T47D (cell line): ENCODE data around the gene DNAH6.
"Not testable (repeated sequence)": the region's sequence is repeated elsewhere in the genome, so short reads cannot be mapped to it uniquely, and the experiment has no call there.

Experiments
- DNase-seq, 2 experiments: peaks; one replicate each; pipeline versions ENCODE4 v3.0.0 to v3.0.0-alpha.2; 2011 to 2012; ENCODE audit warnings: low read depth in 1 of 2, low spot score in 1 of 2
- JUND ChIP-seq: IDR thresholded peaks from 2 replicates; pipeline ENCODE4 v1.6.1; 2012; ENCODE audit warnings: low read depth
- in situ Hi-C: cut with HindIII; loops from 2 replicates; pipeline ENCODE4 v1.10.0; 2016; ENCODE audit warnings: low sequenced_read_pairs, low pct_unique_long_range_greater_than_20kb

Gene DNAH6

GRCh38 chr2:84491256-84491655, 25.0 kb upstream of the DNAH6 start:
- in situ Hi-C loops, result no loop called here
- no peak for DNase-seq
- TF ChIP-seq JUND, result no peak

DNA sequence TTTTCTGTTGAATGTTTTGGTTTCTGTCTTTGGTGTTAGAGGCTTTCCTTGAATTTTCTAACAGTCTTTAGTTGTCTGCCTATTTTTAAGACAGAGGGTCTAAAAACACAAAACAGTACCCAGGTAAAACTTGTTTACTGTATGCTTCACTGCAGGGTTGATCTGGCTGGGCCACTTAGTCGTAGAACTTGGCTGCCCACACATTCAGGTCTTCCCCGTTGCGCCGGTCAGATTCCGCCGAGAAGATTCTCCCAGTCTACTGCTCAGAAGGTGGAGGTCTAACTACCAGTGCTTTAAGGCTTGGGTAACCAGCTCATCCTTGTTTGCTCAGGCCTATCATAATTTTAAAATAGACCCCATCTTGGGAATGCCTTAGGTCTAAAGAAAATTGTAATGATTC, 24.6 kb upstream of the DNAH6 start:
- DNase-seq, result no peak
- in situ Hi-C loops, result no loop called here
- no peak for TF ChIP-seq JUND

- in situ Hi-C loops, result no loop called here
- TF ChIP-seq JUND, result no peak
- no peak for DNase-seq
Observed at GRCh38 chr2:84492571-84492970, 23.7 kb upstream of the DNAH6 start.

DNA sequence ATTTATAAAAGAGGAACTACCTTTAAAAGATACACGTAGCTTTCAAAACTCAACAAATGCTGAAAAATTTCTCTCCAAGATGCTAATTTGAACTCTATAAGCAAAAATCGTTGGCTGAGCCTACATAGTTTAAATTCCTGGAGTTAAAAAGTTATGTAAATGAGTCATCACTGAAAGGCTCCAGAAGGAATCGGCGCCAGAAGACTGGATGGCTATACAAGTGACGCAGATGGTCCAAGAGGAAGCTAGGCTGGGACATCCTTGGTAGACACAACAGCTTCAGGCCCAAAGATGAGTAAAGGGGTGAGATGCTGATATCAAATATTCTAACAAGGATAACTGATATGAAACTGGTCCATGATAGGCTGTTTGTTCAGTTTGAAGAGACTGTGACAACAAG, 22.8 kb upstream of the DNAH6 start:
- no peak for TF ChIP-seq JUND
- no peak for DNase-seq
- in situ Hi-C loops, result no loop called here

DNA sequence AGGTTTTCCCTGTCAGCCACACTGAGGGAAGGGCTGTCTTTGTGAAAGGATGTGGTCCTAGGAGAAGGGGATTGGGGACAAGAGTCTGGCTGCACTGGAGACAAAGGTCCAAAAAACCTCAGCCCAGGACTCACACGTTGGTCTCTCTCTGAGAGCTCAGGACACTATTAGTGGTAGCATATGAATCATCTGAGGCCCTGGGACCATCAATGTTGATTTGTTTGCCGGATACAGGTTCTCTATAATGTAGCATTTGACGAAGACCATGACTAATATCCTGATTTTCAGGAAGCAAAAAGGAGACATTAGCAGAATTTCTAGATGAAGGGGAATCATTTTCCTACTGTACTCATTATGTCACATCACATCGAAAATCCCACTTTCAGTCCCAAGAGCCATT, 22.2 kb upstream of the DNAH6 start:
- in situ Hi-C loops, result no loop called here
- no peak for DNase-seq

GRCh38 chr2:84495539-84496146, 20.7 kb upstream of the DNAH6 start:
- no peak for TF ChIP-seq JUND
- DNase-seq, result peak in 1 of 2 experiments; percentile 68
- in situ Hi-C loops, result no loop called here

More for the DNA sequence above, 22.2 kb upstream of the DNAH6 start:
- no peak for TF ChIP-seq JUND

- no peak for TF ChIP-seq JUND
- in situ Hi-C loops, result no loop called here
Observed at GRCh38 chr2:84496386-84496785, 19.9 kb upstream of the DNAH6 start.

GRCh38 chr2:84497285-84497684, 19.0 kb upstream of the DNAH6 start:
- no peak for DNase-seq
- in situ Hi-C loops, result no loop called here
- TF ChIP-seq JUND, result no peak

More at GRCh38 chr2:84496386-84496785, 19.9 kb upstream of the DNAH6 start:
- no peak for DNase-seq

- in situ Hi-C loops, result no loop called here
- TF ChIP-seq JUND, result no peak
- no peak for DNase-seq
Observed at GRCh38 chr2:84498150-84498799, 18.0 kb upstream of the DNAH6 start.

DNA sequence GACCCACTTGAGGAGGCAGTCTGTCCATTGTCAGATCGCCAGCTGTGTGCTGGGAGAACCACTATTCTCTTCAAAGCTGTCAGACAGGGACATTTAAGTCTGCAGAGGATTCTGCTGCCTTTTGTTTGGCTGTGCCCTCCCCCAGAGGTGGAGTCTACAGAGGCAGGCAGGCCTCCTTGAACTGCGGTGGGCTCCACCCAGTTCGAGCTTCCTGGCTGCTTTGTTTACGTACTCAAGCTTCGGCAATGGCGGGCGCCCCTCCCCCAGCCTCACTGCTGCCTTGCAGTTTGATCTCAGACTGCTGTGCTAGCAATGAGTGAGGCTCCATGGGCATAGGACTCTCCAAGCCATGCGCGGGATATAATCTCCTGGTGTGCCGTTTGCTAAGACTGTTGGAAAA, 5.3 kb upstream of the DNAH6 start:
- peak in 1 of 2 experiments; percentile 13 for DNase-seq
- in situ Hi-C loops, result not testable (repeated sequence)

DNA sequence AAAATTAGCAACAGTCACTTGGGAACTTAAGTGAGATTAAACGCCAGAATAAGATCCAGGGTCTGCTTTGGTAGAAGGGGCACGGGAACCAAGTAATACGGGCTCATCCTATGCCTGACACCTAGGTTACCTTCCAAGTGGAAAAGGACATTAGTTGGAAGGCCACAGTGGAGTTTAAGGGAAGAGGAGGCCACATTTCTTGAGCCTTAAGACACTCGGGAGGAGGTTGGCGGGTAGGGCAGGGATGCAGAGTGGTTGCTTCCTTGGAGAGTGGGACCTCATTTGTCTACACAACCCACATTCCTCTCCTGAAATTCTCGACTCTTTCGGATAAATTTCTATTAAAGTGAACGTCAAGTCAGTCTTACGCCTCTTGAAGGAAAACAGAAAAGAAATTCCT, 510 bp upstream of the DNAH6 start:
- in situ Hi-C loops, result no loop called here
- no peak for TF ChIP-seq JUND
- no peak for DNase-seq

DNA sequence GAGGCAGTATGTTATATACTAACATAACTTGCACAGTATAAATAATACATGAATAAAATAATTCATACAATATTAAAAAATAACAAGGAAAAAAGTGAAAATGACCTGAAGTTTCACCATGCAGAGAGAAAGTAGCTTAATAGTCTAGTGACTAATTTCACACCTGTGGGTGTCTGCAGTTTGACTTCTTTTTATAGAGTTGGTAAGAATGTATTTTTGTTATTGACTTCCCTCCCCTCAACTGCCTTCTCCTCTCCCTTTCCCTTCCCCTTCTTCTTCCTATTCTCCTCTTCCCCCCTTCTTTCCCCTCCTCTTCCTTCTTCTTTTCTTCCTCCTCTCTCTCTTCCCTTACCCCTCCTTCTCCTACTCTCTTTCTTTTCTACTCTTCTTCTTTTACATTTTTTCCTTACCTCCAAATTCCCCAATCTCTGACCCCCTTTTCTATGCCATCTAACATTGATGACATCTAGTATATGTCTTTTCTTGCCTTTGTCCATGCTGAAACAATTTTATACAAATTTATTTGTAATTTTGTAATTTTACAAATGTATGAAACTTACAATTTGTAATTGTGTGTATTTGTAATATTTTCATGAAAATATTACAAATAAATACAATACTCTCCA, 3.1 kb downstream of the DNAH6 start:
- in situ Hi-C loops, result no loop called here
- no peak for TF ChIP-seq JUND
- no peak for DNase-seq

DNA sequence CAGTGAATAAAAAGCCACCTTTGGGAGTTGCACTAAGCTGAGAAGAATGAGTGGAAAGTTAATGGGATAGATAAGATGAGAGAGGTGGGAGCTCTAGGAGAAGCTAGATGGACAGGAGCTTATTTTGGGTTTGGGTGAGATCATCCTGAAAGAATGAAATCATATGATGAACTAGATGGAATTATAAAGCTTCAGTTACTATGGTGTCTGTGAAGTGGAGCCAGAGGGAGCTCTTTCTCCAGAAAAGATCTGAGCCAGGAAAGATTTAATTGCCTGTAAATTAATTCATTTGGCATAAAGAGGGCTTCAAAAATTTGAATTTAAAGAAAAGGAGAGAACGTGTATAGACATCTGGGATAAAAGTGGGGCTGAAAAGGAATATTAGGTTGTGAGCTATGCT, 10.3 kb downstream of the DNAH6 start:
- in situ Hi-C loops, result no loop called here
- no peak for TF ChIP-seq JUND
- DNase-seq, result no peak
